Astrocyte (in vitro differentiated cells and primary cell): ENCODE measurements around the gene ERC1. TPM values are rescaled to one million over a fixed set of nuclear protein-coding genes. Genes with fewer than 3 reads are reported as not detected.

Experiments
- DNase-seq: peaks from one replicate; pipeline ENCODE4 v3.0.0-alpha.2; 2010; ENCODE audit warnings: low read depth
- FAIRE-seq: peaks from 2 replicates; lab custom pipeline; 2011; peaks lifted over from hg19 to GRCh38; lab: Jason Lieb, UNC
- H2AFZ ChIP-seq: 2 replicates; pipeline ENCODE4 v1.6.0; 2012; ENCODE audit warnings: low read depth, low read length, inconsistent platforms
- H3K27ac ChIP-seq: 2 replicates; pipeline ENCODE4 v1.5.1; 2011; ENCODE audit warnings: low read depth, low read length, inconsistent platforms
- H3K27me3 ChIP-seq: 2 replicates; pipeline ENCODE4 v1.6.0; 2011; ENCODE audit warnings: low read length, inconsistent platforms; ENCODE audit not compliant: insufficient read depth
- H3K36me3 ChIP-seq: 2 replicates; pipeline ENCODE4 v1.5.1; 2011; ENCODE audit warnings: low read length, inconsistent platforms; ENCODE audit not compliant: insufficient read depth
- H3K4me1 ChIP-seq: 2 replicates; pipeline ENCODE4 v1.5.1; 2011; ENCODE audit warnings: low read length, inconsistent platforms; ENCODE audit not compliant: insufficient read depth
- H3K4me2 ChIP-seq: 2 replicates; pipeline ENCODE4 v1.6.0; 2012; ENCODE audit warnings: low read length, inconsistent platforms
- H3K4me3 ChIP-seq: 2 replicates; pipeline ENCODE4 v1.5.1; 2011; ENCODE audit warnings: low read depth, mild to moderate bottlenecking, low read length, inconsistent platforms; ENCODE audit not compliant: insufficient read depth
- H3K79me2 ChIP-seq: 2 replicates; pipeline ENCODE4 v1.6.0; 2012; ENCODE audit warnings: mild to moderate bottlenecking, low read length, inconsistent platforms; ENCODE audit not compliant: insufficient read depth
- H3K9ac ChIP-seq: 2 replicates; pipeline ENCODE4 v1.6.0; 2012; ENCODE audit warnings: mild to moderate bottlenecking, low read length, inconsistent platforms
- H3K9me3 ChIP-seq: 2 replicates; pipeline ENCODE4 v1.5.1; 2012; ENCODE audit warnings: low read depth, mild to moderate bottlenecking, low read length, inconsistent platforms; ENCODE audit not compliant: insufficient read depth
- H4K20me1 ChIP-seq: 2 replicates; pipeline ENCODE4 v1.6.0; 2012; ENCODE audit warnings: low read length, inconsistent platforms; ENCODE audit not compliant: insufficient read depth
- H3K27ac Mint-ChIP-seq: one replicate; pipeline ENCODE4 v1.8.0; 2021; ENCODE audit warnings: mild to moderate bottlenecking, mixed read lengths; ENCODE audit not compliant: unreplicated experiment
- H3K27me3 Mint-ChIP-seq: one replicate; pipeline ENCODE4 v1.8.0; 2021; ENCODE audit warnings: low read depth, mixed read lengths; ENCODE audit not compliant: unreplicated experiment
- H3K36me3 Mint-ChIP-seq: one replicate; pipeline ENCODE4 v1.8.0; 2021; ENCODE audit warnings: low read depth, mixed read lengths; ENCODE audit not compliant: unreplicated experiment
- H3K4me1 Mint-ChIP-seq: one replicate; pipeline ENCODE4 v1.8.0; 2021; ENCODE audit warnings: low read depth, mixed read lengths; ENCODE audit not compliant: unreplicated experiment
- H3K4me3 Mint-ChIP-seq: one replicate; pipeline ENCODE4 v1.8.0; 2021; ENCODE audit warnings: mild to moderate bottlenecking, moderate library complexity, mixed read lengths; ENCODE audit not compliant: unreplicated experiment
- H3K9me3 Mint-ChIP-seq: one replicate; pipeline ENCODE4 v1.8.0; 2021; ENCODE audit warnings: mild to moderate bottlenecking, mixed read lengths; ENCODE audit not compliant: unreplicated experiment
- EZH2 ChIP-seq: IDR thresholded peaks from 2 replicates; pipeline ENCODE4 v1.6.1; 2012; ENCODE audit warnings: mild to moderate bottlenecking, low read length, inconsistent platforms; ENCODE audit not compliant: insufficient read depth
- total RNA-seq: library from RNA; stranded (reverse); gene quantifications from 2 replicates; pipeline ENCODE4 v1.2.1, GENCODE V29; 2021
- TF ChIP-seq, protein P1 (sequence below): IDR thresholded peaks from 2 replicates; pipeline ENCODE4 v1.5.1; 2011; ENCODE audit warnings: low read depth, mild to moderate bottlenecking, inconsistent platforms, low read length, moderate library complexity; ENCODE audit not compliant: insufficient read depth

Gene ERC1
- total RNA-seq, 1 donor from 2014 or later = 67.1 TPM

GRCh38 chr12:1457901-1458300, 466.9 kb downstream of the ERC1 start:
- peak; percentile 90 for DNase-seq
- Histone ChIP-seq H3K79me2 (no peaks in the 10 kb centered on the region), H3K4me2 (no peak overlapping the region), H3K27ac (no peak overlapping the region), H3K36me3 (no peaks in the 10 kb centered on the region), H3K9me3 (no peaks in the 10 kb centered on the region), H2AFZ (no peak overlapping the region), H3K9ac (no peak overlapping the region), H3K4me1 (peaks cover 7% of the 10 kb centered on the region), H3K4me3 (no peak overlapping the region), H3K27me3 (no peaks in the 10 kb centered on the region), H4K20me1 (no peaks in the 10 kb centered on the region)
- H3K27me3 Mint-ChIP-seq = no peaks in the 10 kb centered on the region
- no peak overlapping the region for H3K4me3 Mint-ChIP-seq
- no peaks in the 10 kb centered on the region for H3K9me3 Mint-ChIP-seq
- FAIRE-seq = peak; percentile 93
- H3K4me1 Mint-ChIP-seq = peaks cover 8% of the 10 kb centered on the region
- H3K27ac Mint-ChIP-seq = peak overlapping the region; percentile 20
- TF ChIP-seq, protein P1, sequence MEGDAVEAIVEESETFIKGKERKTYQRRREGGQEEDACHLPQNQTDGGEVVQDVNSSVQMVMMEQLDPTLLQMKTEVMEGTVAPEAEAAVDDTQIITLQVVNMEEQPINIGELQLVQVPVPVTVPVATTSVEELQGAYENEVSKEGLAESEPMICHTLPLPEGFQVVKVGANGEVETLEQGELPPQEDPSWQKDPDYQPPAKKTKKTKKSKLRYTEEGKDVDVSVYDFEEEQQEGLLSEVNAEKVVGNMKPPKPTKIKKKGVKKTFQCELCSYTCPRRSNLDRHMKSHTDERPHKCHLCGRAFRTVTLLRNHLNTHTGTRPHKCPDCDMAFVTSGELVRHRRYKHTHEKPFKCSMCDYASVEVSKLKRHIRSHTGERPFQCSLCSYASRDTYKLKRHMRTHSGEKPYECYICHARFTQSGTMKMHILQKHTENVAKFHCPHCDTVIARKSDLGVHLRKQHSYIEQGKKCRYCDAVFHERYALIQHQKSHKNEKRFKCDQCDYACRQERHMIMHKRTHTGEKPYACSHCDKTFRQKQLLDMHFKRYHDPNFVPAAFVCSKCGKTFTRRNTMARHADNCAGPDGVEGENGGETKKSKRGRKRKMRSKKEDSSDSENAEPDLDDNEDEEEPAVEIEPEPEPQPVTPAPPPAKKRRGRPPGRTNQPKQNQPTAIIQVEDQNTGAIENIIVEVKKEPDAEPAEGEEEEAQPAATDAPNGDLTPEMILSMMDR = no peak
- TF ChIP-seq EZH2 = no peak
- peaks cover 3% of the 10 kb centered on the region for H3K36me3 Mint-ChIP-seq

DNA sequence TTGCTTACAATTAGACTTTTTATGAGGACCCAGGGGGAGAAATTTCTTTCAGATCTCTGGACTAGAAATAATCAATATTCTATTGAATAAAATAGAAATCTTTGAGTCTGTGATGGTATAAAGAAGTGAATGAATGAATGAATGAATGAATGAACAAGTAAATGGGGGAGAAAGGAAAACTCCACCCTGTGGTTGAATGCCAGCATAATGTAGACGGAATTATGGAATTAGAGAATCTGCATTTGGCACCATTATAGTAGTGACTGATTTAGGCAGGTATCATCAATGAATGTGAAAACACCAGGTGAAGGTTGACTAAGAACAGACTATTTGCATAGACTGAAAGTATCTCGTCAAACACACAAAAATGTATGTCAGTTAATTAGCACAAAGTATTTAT, 468.3 kb downstream of the ERC1 start:
- Mint-ChIP-seq H3K27ac (no peak overlapping the region), H3K36me3 (peaks cover 2% of the 10 kb centered on the region), H3K9me3 (no peaks in the 10 kb centered on the region), H3K4me1 (peaks cover 8% of the 10 kb centered on the region), H3K27me3 (no peaks in the 10 kb centered on the region), H3K4me3 (no peak overlapping the region)
- no peak overlapping the region for H3K4me3 ChIP-seq
- no peaks in the 10 kb centered on the region for H3K9me3 ChIP-seq
- TF ChIP-seq, protein P1 = no peak
- no peak for TF ChIP-seq EZH2
- no peaks in the 10 kb centered on the region for H3K27me3 ChIP-seq
- H3K9ac ChIP-seq = no peak overlapping the region
- no peak overlapping the region for H3K4me2 ChIP-seq
- H3K4me1 ChIP-seq = peaks cover 7% of the 10 kb centered on the region
- H2AFZ ChIP-seq = no peak overlapping the region
- FAIRE-seq = no peak
- H3K36me3 ChIP-seq = no peaks in the 10 kb centered on the region
- no peak overlapping the region for H3K27ac ChIP-seq
- H4K20me1 ChIP-seq = no peaks in the 10 kb centered on the region
- H3K79me2 ChIP-seq = no peaks in the 10 kb centered on the region
- DNase-seq = no peak

- Histone ChIP-seq H3K27ac (no peak overlapping the region), H3K4me2 (no peak overlapping the region), H4K20me1 (no peaks in the 10 kb centered on the region), H3K4me1 (peaks cover under 1% of the 10 kb centered on the region), H3K9me3 (no peaks in the 10 kb centered on the region), H3K36me3 (no peaks in the 10 kb centered on the region), H3K4me3 (no peak overlapping the region), H3K79me2 (no peaks in the 10 kb centered on the region), H3K9ac (no peak overlapping the region), H3K27me3 (no peaks in the 10 kb centered on the region), H2AFZ (no peak overlapping the region)
- no peak overlapping the region for H3K4me3 Mint-ChIP-seq
- FAIRE-seq (no peak), DNase-seq (no peak)
- no peak for TF ChIP-seq EZH2
- TF ChIP-seq, protein P1 = no peak
- H3K36me3 Mint-ChIP-seq = peaks cover 15% of the 10 kb centered on the region
- H3K9me3 Mint-ChIP-seq = no peaks in the 10 kb centered on the region
- H3K27ac Mint-ChIP-seq = no peak overlapping the region
- no peaks in the 10 kb centered on the region for H3K4me1 Mint-ChIP-seq
- H3K27me3 Mint-ChIP-seq = no peaks in the 10 kb centered on the region
These were observed 472.3 kb downstream of the ERC1 start for GRCh38 chr12:1463073-1463905.
